H9 (cell line): Measurements from ENCODE around the gene SHPK. TPM values are rescaled to one million over a fixed set of nuclear protein-coding genes. Genes with fewer than 3 reads are reported as not detected.

Experiments
- DNase-seq: peaks from one replicate; pipeline ENCODE4 v3.0.0-alpha.2; 2017
- H2AFZ ChIP-seq: one replicate; pipeline ENCODE4 v1.6.1; 2013; ENCODE audit warnings: mild to moderate bottlenecking, low read length, control low read depth, moderate library complexity
- H2AK5ac ChIP-seq: 2 replicates; pipeline ENCODE4 v1.6.1; 2013; ENCODE audit warnings: low read length, control low read depth, mixed read lengths; ENCODE audit not compliant: insufficient read length
- H2BK120ac ChIP-seq: one replicate; pipeline ENCODE4 v1.6.1; 2013; ENCODE audit warnings: low read depth, mild to moderate bottlenecking, low read length, control low read depth, inconsistent platforms; ENCODE audit not compliant: poor library complexity, severe bottlenecking
- H2BK12ac ChIP-seq: 2 replicates; pipeline ENCODE4 v1.6.1; 2013; ENCODE audit warnings: low read length, control low read depth, mixed read lengths, low read depth; ENCODE audit not compliant: insufficient read length
- H2BK15ac ChIP-seq: 2 replicates; pipeline ENCODE4 v1.6.1; 2013; ENCODE audit warnings: low read depth, low read length, control low read depth
- H2BK20ac ChIP-seq: one replicate; pipeline ENCODE4 v1.6.1; 2013; ENCODE audit warnings: low read depth, mild to moderate bottlenecking, low read length, control low read depth, inconsistent platforms; ENCODE audit not compliant: poor library complexity, severe bottlenecking
- H2BK5ac ChIP-seq: 2 replicates; pipeline ENCODE4 v1.6.1; 2013; ENCODE audit warnings: low read length, control low read depth, mixed read lengths; ENCODE audit not compliant: insufficient read length
- H3K14ac ChIP-seq: 2 replicates; pipeline ENCODE4 v1.6.1; 2013; ENCODE audit warnings: low read length, control low read depth; ENCODE audit not compliant: insufficient read depth
- H3K18ac ChIP-seq: 2 replicates; pipeline ENCODE4 v1.6.1; 2013; ENCODE audit warnings: low read depth, mild to moderate bottlenecking, mixed read lengths, low read length, control low read depth; ENCODE audit not compliant: insufficient read length
- H3K23ac ChIP-seq: 2 replicates; pipeline ENCODE4 v1.6.1; 2013; ENCODE audit warnings: low read length, control low read depth, mixed read lengths, low read depth; ENCODE audit not compliant: insufficient read length
- H3K23me2 ChIP-seq: 2 replicates; pipeline ENCODE4 v1.6.1; 2013; ENCODE audit warnings: low read depth, mild to moderate bottlenecking, mixed read lengths, low read length, control low read depth; ENCODE audit not compliant: insufficient read length, poor library complexity, severe bottlenecking
- H3K27ac ChIP-seq: 2 replicates; pipeline ENCODE4 v1.5.1; 2013; ENCODE audit warnings: low read length, control low read depth, mixed read lengths, low read depth; ENCODE audit not compliant: insufficient read length
- H3K27me3 ChIP-seq: 2 replicates; pipeline ENCODE4 v1.6.1; 2013; ENCODE audit warnings: low read length, control low read depth, inconsistent platforms; ENCODE audit not compliant: insufficient read depth
- H3K4ac ChIP-seq: 2 replicates; pipeline ENCODE4 v1.6.1; 2013; ENCODE audit warnings: low read depth, mild to moderate bottlenecking, control low read depth, inconsistent platforms, low read length, moderate library complexity
- H3K4me1 ChIP-seq: 2 replicates; pipeline ENCODE4 v1.6.1; 2013; ENCODE audit warnings: low read length, control low read depth, inconsistent platforms; ENCODE audit not compliant: insufficient read depth
- H3K4me2 ChIP-seq: 2 replicates; pipeline ENCODE4 v1.6.1; 2013; ENCODE audit warnings: low read length, control low read depth, mixed read lengths; ENCODE audit not compliant: insufficient read length, insufficient read depth
- H3K56ac ChIP-seq: 2 replicates; pipeline ENCODE4 v1.6.1; 2013; ENCODE audit warnings: low read depth, mild to moderate bottlenecking, mixed read lengths, low read length, control low read depth; ENCODE audit not compliant: insufficient read length
- H3K79me1 ChIP-seq: 2 replicates; pipeline ENCODE4 v1.6.1; 2013; ENCODE audit warnings: low read depth, mild to moderate bottlenecking, moderate library complexity, low read length, control low read depth, inconsistent platforms; ENCODE audit not compliant: insufficient read depth, poor library complexity, severe bottlenecking
- H3K79me2 ChIP-seq: 2 replicates; pipeline ENCODE4 v1.6.1; 2013; ENCODE audit warnings: low read length, control low read depth, inconsistent platforms; ENCODE audit not compliant: insufficient read depth
- H3K9ac ChIP-seq: 2 replicates; pipeline ENCODE4 v1.6.1; 2013; ENCODE audit warnings: low read length, control low read depth, mixed read lengths; ENCODE audit not compliant: insufficient read length; ENCODE audit errors: extremely low read depth
- H3K9me3 ChIP-seq: one replicate; pipeline ENCODE4 v1.6.1; 2013; ENCODE audit warnings: low read depth, low read length, inconsistent platforms; ENCODE audit not compliant: control insufficient read depth
- H3T11ph ChIP-seq: one replicate; pipeline ENCODE4 v1.6.1; 2013; ENCODE audit warnings: mild to moderate bottlenecking, low read length, control low read depth, inconsistent platforms
- H4K20me1 ChIP-seq: one replicate; pipeline ENCODE4 v1.6.1; 2013; ENCODE audit not compliant: control insufficient read depth, insufficient read length, insufficient read depth
- H4K5ac ChIP-seq: 2 replicates; pipeline ENCODE4 v1.6.1; 2013; ENCODE audit warnings: low read depth, mild to moderate bottlenecking, mixed read lengths, low read length, control low read depth; ENCODE audit not compliant: insufficient read length
- H4K8ac ChIP-seq: replicated peaks from 2 replicates; pipeline ENCODE4 v1.6.1; 2013; ENCODE audit warnings: low read length, control low read depth, mixed read lengths, low read depth; ENCODE audit not compliant: insufficient read length
- H4K91ac ChIP-seq: 2 replicates; pipeline ENCODE4 v1.6.1; 2013; ENCODE audit warnings: low read depth, mild to moderate bottlenecking, moderate library complexity, mixed read lengths, low read length, control low read depth; ENCODE audit not compliant: insufficient read length
- H3K27ac Mint-ChIP-seq, 3 experiments: 2 replicates in 2 of 3; 3 replicates in 1 of 3; pipeline ENCODE4 v1.8.0; 2020 to 2021; ENCODE audit warnings: mixed read lengths in 3 of 3, mild to moderate bottlenecking in 1 of 3, moderate library complexity in 1 of 3
- H3K27me3 Mint-ChIP-seq: 2 replicates; pipeline ENCODE4 v1.8.0; 2021; ENCODE audit warnings: low read depth, mild to moderate bottlenecking, moderate library complexity, mixed read lengths
- H3K36me3 Mint-ChIP-seq, 3 experiments: 2 replicates in 2 of 3; 3 replicates in 1 of 3; pipeline ENCODE4 v1.8.0; 2020 to 2021; ENCODE audit warnings: low read depth in 3 of 3, mixed read lengths in 3 of 3; ENCODE audit not compliant: insufficient read depth in 1 of 3
- H3K4me1 Mint-ChIP-seq, 2 experiments: 2 replicates each; pipeline ENCODE4 v1.8.0; 2020; ENCODE audit warnings: mixed read lengths in 2 of 2
- H3K4me3 Mint-ChIP-seq, 2 experiments: 2 replicates in 1 of 2; 3 replicates in 1 of 2; pipeline ENCODE4 v1.8.0; 2020 to 2021; ENCODE audit warnings: mild to moderate bottlenecking in 2 of 2, mixed read lengths in 2 of 2, moderate library complexity in 1 of 2
- H3K9me3 Mint-ChIP-seq, 2 experiments: 2 replicates in 1 of 2; 3 replicates in 1 of 2; pipeline ENCODE4 v1.8.0; 2020; ENCODE audit warnings: mild to moderate bottlenecking in 2 of 2, mixed read lengths in 2 of 2, moderate library complexity in 1 of 2
- CTCF ChIP-seq: fragments of 200-600 bp; sonication (generic); conservative IDR thresholded peaks from 3 replicates; pipeline ENCODE4 v1.8.0; 2021; ENCODE audit warnings: antibody characterized with exemption, mild to moderate bottlenecking
- WGBS: extraction: QIAGEN DNeasy Blood & Tissue Kit; methylation state at CpG from one replicate; pipeline ENCODE4 v1.1.7; 2013; ENCODE audit warnings: missing lambda C conversion rate, low lambda C conversion rate, mixed read lengths; ENCODE audit not compliant: insufficient read length; ENCODE audit errors: extremely low coverage; 5-methylcytosine and 5-hydroxymethylcytosine counted together
- total RNA-seq: library from RNA; stranded (reverse); gene quantifications from 2 replicates; pipeline ENCODE4 v1.2.1, GENCODE V29; 2021

Gene SHPK
- total RNA-seq, 1 experiment from 2014 or later, result 27.0 TPM

GRCh38 chr17:3592216-3592860, 43.7 kb downstream of the SHPK start:
- Histone ChIP-seq H4K91ac (no peak overlapping the region), H4K20me1 (no peaks in the 10 kb centered on the region), H2AK5ac (no peak overlapping the region), H2BK5ac (no peak overlapping the region), H3K79me1 (no peaks in the 10 kb centered on the region), H3K4me1 (no peaks in the 10 kb centered on the region), H3T11ph (no peak overlapping the region), H2BK12ac (no peak overlapping the region), H2BK20ac (no peak overlapping the region), H3K9ac (no peak overlapping the region), H3K14ac (no peak overlapping the region; the same call in 1 of the 2 replicates), H3K4ac (no peak overlapping the region), H3K18ac (no peak overlapping the region), H3K4me2 (no peak overlapping the region), H3K56ac (no peak overlapping the region), H3K27ac (no peak overlapping the region), H3K79me2 (no peaks in the 10 kb centered on the region), H4K5ac (no peak overlapping the region), H3K23ac (no peak overlapping the region), H3K27me3 (no peaks in the 10 kb centered on the region), H2BK120ac (no peak overlapping the region), H4K8ac (no peak overlapping the region), H2BK15ac (no peak overlapping the region), H3K23me2 (no peaks in the 10 kb centered on the region), H3K9me3 (no peaks in the 10 kb centered on the region), H2AFZ (no peak overlapping the region)
- Mint-ChIP-seq H3K27me3 (no peaks in the 10 kb centered on the region), H3K4me3 (no peak overlapping the region), H3K4me1 (peaks cover 2% of the 10 kb centered on the region in 2 experiments; a peak in 3 of 4 replicates), H3K36me3 (peaks cover 9 to 30% (median 24%) of the 10 kb centered on the region in 3 experiments), H3K9me3 (no peaks in the 10 kb centered on the region), H3K27ac (no peak overlapping the region)
- DNase-seq, result no peak
- WGBS, result no CpG with 5 or more reads among the region's 15 CpGs
- no peak for TF ChIP-seq CTCF
